ENCODE measurements around the gene FHL1. TPM values are rescaled to one million over a fixed set of nuclear protein-coding genes. Genes with fewer than 3 reads are reported as not detected.
"Not testable (repeated sequence)": the region's sequence is repeated elsewhere in the genome, so short reads cannot be mapped to it uniquely, and the experiment has no call there.

FHL1 gene
- 68.3 and 82.2 TPM in 2 replicates for total RNA-seq

GRCh38 chrX:136147315-136147901 lies at the start of gene FHL1:
FHL1 (plus strand) TSS chrX:136147533.
- no peak for DNase-seq (ENCODE audit: extremely low read depth, low read depth, low spot score)

GRCh38 chrX:136097871-136098805 lies 49.2 kb upstream of the FHL1 start:
- no peak for DNase-seq (ENCODE audit: extremely low read depth, low read depth, low spot score)

GRCh38 chrX:136104936-136105335 lies 42.4 kb upstream of the FHL1 start:
- no peak for DNase-seq (ENCODE audit: extremely low read depth, low read depth, low spot score)

DNA sequence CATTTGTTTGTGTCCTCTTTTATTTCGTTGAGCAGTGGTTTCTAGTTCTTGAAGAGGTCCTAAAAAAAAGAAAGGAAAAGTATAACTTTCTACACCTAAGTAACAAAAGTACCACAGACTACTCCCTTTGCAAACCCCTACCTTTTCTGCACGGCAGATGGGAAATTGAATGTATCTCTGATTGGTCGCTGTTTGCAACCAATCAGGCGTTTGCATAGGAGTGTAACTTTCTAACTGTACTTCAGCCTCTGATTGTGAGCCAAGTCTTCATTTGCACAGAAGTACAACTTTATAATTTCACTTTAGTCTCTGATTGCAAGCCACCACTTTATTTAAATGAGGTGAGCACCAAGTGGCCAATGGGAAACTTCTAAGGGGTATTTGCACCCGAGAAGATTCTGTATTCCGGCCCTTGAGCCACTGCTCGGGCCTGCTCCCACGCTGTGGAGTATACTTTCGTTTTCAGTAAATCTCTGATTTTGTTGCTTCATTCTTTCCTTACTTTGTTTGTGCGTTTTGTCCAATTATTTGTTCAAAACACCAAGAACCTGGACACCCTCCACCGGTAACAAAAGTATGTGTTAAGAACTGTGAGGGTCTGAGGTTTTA lies 40.3 kb upstream of the FHL1 start:
- no peak for DNase-seq (ENCODE audit: extremely low read depth, low read depth, low spot score)

GRCh38 chrX:136108905-136109304 lies 38.4 kb upstream of the FHL1 start:
- not testable (repeated sequence) for DNase-seq (ENCODE audit: extremely low read depth, low read depth, low spot score)

GRCh38 chrX:136112286-136112685 lies 35.0 kb upstream of the FHL1 start:
- no peak for DNase-seq (ENCODE audit: extremely low read depth, low read depth, low spot score)

DNA sequence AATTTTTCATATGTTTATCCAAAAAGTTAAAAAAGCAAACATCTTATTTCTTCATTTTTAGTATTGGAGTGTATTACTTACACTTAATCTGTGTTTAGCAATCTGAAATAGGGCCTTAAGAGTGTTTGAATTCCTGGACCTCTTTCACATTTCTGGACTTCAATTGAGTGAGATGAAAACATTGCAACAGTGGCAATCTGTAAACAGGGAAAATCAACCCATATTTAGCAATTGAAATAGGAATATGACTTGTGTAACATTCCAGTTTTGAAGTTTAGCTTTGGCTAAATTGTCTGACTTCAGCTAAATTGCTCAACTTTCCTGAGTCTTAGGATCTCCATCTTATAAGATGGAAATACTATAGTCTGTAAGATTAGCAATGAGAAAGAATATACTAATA lies 34.6 kb upstream of the FHL1 start:
- DNase-seq (ENCODE audit: extremely low read depth, low read depth, low spot score), result no peak

DNA sequence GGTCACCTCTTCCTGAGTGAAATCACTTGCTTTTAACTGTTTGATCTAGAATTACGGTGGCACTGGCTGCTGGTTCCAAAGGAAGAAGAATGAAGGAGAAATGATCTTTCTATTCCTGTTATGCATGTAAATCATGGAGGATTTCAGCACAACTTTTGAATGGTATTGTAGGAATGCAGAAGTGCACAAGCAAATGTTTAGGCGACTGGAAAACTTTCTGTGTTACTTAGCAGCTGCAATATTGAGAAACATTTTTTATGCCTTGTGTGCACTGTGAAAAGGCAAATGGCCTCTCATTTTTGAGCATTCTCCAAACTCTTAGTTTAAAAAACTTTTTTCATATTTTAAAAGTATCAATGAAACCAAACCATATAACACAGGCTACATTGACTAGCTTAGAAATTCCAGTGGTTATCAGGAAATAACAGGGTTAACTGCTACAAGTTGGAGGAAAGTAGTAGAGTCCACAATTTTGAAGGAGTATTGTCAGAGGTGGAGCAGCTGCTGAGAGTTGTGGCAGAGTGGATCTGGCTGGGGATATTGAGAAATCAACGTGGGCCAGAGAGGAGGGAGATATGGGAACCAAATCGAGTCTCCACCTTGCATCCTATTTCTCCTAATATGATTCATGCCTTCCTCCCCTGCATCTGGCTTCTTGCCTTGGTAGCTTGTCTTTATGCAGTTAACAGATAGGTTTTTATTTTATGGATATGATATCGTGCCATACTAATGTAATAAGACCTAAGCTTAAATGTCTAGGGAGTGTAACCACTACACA lies 32.0 kb upstream of the FHL1 start:
- no peak for DNase-seq (ENCODE audit: extremely low read depth, low read depth, low spot score)

- DNase-seq (ENCODE audit: extremely low read depth, low read depth, low spot score), result no peak
Measured at GRCh38 chrX:136115904-136116297, 31.4 kb upstream of the FHL1 start.

GRCh38 chrX:136121788-136122187 lies 25.5 kb upstream of the FHL1 start:
- DNase-seq (ENCODE audit: extremely low read depth, low read depth, low spot score), result no peak

- DNase-seq (ENCODE audit: extremely low read depth, low read depth, low spot score), result no peak
Measured at GRCh38 chrX:136122207-136122606, 25.1 kb upstream of the FHL1 start.

DNA sequence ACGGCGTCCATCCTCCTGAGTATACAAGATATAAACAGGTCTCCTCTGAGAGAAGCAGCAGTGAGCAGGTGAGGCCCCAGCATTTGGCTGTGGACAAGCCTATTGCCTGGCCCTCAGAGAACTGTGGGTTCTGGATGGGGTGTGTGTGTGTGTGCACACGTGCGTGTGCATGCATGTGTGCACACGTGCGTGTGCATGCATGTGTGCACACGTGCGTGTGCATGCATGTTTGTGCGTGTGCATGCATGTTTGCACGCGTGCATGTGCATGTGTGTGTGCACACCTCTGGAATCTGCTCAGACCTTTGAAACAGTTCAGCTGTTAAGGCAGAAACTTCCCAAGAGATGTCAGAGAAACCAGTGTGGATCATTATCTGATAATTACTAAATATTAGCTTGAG lies 22.2 kb upstream of the FHL1 start:
- DNase-seq (ENCODE audit: extremely low read depth, low read depth, low spot score), result no peak

- DNase-seq (ENCODE audit: extremely low read depth, low read depth, low spot score), result no peak
Measured at GRCh38 chrX:136126371-136126770, 21.0 kb upstream of the FHL1 start.

GRCh38 chrX:136126872-136127406 lies 20.4 kb upstream of the FHL1 start:
- no peak for DNase-seq (ENCODE audit: extremely low read depth, low read depth, low spot score)

DNA sequence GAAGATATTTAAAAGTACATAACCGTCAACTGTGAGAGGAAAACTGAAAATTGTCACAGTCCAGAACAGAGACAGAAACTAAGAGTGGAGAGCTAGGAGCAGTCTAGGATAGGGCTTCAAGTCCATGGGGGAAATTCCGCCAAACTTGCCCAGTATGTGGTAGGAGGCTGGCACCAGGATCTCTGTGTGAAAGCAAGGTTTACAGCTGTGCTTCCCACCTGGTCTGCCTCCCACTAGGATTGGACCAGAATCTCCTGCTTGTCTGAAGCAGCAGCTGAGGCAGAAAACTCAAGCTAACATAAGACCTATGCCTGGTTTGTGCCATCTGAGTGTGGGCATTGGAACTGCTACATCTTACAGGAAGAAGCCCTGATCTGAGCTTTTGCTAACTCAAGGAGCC lies 18.6 kb upstream of the FHL1 start:
- DNase-seq (ENCODE audit: extremely low read depth, low read depth, low spot score), result no peak

DNA sequence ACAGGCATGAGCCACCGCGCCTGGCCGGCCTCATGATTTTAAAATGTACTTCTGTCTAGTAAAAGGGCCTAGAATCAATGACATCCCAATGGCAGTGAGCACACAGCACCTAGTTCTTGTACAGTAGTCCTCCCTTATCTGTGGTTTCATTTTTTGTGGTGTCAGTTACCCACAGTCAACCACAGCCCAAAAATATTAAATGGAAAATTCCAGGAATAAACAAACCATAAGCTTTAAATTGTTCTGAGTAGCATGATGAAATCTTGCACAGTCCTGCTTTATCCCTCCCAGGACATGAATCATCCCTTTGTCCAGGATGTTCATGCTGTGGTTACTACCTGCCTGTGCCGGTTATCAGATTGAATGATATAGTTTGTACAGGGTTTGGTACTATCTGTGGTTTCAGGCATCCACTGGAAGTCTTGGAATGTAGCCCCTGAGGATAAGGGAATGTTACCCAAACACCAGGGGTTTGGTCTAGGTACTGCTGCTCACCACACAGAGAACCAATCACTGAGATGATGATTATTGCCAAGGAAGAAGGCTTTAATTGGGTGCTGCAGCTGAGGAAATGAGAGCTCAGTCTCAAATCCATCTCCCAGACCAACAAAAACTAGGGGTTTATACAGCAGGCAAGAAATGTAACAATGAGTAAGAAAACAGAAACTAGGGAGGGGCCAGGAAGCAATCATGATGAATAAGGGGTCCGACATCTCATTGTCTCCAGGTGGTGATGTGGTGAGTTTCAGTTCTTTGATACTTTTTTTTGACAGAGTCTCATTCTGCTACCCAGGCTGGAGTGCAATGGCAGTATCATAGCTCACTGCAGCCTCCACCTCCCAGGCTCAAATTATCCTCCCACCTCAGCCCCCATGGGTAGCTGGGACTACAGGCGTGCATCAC lies 16.2 kb upstream of the FHL1 start:
- DNase-seq (ENCODE audit: extremely low read depth, low read depth, low spot score), result peak; percentile 18

- no peak for DNase-seq (ENCODE audit: extremely low read depth, low read depth, low spot score)
Measured at GRCh38 chrX:136138939-136139338, 8.4 kb upstream of the FHL1 start.

GRCh38 chrX:136141569-136141968 lies 5.8 kb upstream of the FHL1 start:
- no peak for DNase-seq (ENCODE audit: extremely low read depth, low read depth, low spot score)

GRCh38 chrX:136142592-136142991 lies 4.7 kb upstream of the FHL1 start:
- DNase-seq (ENCODE audit: extremely low read depth, low read depth, low spot score), result no peak

DNA sequence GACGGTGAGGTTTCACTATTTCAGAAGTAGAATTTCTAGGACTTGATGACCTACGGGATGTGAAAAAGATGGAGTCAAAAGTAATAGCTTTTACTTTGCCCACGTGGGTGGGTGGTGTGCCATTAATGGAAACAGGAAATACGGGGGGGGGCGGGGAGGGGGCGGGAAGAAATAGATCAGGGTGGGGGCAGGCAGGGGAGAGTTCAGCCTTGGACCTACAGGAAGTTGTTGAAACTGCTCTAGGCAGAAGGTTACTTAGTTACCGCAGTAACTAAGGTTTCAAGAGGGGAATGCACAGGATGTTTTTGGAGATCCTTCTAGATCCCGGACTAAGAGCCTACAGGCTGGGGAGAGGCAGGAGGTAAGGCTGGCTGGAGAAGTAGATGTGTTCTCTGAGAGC lies 3.6 kb upstream of the FHL1 start:
- no peak for DNase-seq (ENCODE audit: extremely low read depth, low read depth, low spot score)

Measured in glomerular endothelial cell (primary cell).